ENCODE measurements around the gene ARHGAP33. TPM values are rescaled to one million over a fixed set of nuclear protein-coding genes. Genes with fewer than 3 reads are reported as not detected.
"Not testable (repeated sequence)": the region's sequence is repeated elsewhere in the genome, so short reads cannot be mapped to it uniquely, and the experiment has no call there.

The ARHGAP33 gene
- total and polyA plus RNA-seq, 2 donors (not counting 1 experiment from before 2014, with no cell fraction given), result 0.58 to 2.3 TPM

DNA sequence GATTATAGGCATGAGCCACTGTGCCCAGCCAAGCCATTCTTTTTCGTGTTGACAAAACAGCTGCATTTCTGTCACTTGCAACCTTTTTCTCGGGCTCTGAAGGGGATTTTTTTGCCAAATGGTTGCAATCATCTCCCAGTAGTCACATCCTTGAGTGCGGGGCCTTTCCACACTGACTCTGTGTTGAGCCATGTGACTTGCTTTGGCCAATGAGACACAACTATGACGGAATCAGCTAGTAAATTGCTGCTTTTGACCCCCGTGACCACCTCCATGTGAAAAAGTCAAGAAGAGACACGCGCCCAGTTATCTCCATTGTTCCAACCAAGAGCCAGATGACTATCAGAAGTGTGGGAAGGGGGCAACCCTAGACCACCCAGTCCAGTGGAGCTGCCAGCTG, 58.6 kb downstream of the ARHGAP33 start:
- H3K27me3 ChIP-seq (ENCODE audit: control insufficient read depth, insufficient read depth, low read length), result no peaks in the 10 kb centered on the region
- no peak overlapping the region for H3K4me2 ChIP-seq (ENCODE audit: extremely low read depth, insufficient read depth, low read length)
- no peaks in the 10 kb centered on the region for H3K36me3 ChIP-seq (ENCODE audit: control insufficient read depth, insufficient read depth, low read length)
- no peaks in the 10 kb centered on the region for H4K20me1 ChIP-seq (ENCODE audit: control insufficient read depth, extremely low read depth, insufficient read depth, low read length)
- H3K79me2 ChIP-seq (ENCODE audit: control insufficient read depth, insufficient read depth, low read length), result no peaks in the 10 kb centered on the region
- DNase-seq (ENCODE audit: low read depth in 2 of 2), result no peak
- H3K9ac ChIP-seq (ENCODE audit: insufficient read depth, low read length), result no peak overlapping the region
- H3K9me3 ChIP-seq (ENCODE audit: control insufficient read depth, insufficient read depth, low read depth, low read length), result no peaks in the 10 kb centered on the region
- H3K27ac ChIP-seq (ENCODE audit: insufficient read depth, low read length), result no peak overlapping the region
- TF ChIP-seq, protein P1, sequence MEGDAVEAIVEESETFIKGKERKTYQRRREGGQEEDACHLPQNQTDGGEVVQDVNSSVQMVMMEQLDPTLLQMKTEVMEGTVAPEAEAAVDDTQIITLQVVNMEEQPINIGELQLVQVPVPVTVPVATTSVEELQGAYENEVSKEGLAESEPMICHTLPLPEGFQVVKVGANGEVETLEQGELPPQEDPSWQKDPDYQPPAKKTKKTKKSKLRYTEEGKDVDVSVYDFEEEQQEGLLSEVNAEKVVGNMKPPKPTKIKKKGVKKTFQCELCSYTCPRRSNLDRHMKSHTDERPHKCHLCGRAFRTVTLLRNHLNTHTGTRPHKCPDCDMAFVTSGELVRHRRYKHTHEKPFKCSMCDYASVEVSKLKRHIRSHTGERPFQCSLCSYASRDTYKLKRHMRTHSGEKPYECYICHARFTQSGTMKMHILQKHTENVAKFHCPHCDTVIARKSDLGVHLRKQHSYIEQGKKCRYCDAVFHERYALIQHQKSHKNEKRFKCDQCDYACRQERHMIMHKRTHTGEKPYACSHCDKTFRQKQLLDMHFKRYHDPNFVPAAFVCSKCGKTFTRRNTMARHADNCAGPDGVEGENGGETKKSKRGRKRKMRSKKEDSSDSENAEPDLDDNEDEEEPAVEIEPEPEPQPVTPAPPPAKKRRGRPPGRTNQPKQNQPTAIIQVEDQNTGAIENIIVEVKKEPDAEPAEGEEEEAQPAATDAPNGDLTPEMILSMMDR (conservative IDR thresholded peaks at IDR 0.05 in 1 of 2, IDR thresholded peaks at IDR 0.05 in 1 of 2; ENCODE audit: low read depth in 1 of 2, low read length in 2 of 2), result no peak
- no peak for TF ChIP-seq EZH2 (IDR thresholded peaks at IDR 0.05; ENCODE audit: low read length, missing control alignments)
- no peak overlapping the region for H3K4me3 ChIP-seq (replicated peaks in 1 of 4; ENCODE audit: control extremely low read depth in 1 of 4, insufficient read depth in 1 of 4, low read depth in 3 of 4, low read length in 4 of 4)
- no peaks in the 10 kb centered on the region for H3K4me1 ChIP-seq (ENCODE audit: control insufficient read depth, extremely low read depth, insufficient read depth, low read length)
- H2AFZ ChIP-seq (ENCODE audit: low read length), result no peak overlapping the region

DNA sequence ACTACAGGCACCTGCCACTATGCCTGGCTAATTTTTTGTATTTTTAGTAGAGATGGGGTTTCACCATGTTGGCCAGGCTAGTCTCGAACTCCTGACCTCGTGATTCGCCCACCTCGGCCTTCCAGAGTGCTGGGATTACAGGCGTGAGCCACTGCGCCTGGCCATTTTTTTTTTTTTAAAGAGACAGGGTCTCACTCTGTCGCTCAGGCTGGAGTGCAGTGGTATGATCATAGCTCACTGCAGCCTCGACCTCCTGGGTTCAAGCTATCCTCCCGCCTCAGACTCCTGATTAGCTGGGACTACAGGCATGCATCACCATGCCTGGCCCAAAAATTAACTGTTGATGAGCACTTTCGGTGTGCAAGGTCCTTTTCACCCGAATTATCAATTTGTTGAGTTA, 60.7 kb downstream of the ARHGAP33 start:
- not testable (repeated sequence) for H2AFZ ChIP-seq (ENCODE audit: low read length); H3K36me3 ChIP-seq (ENCODE audit: control insufficient read depth, insufficient read depth, low read length); H3K9me3 ChIP-seq (ENCODE audit: control insufficient read depth, insufficient read depth, low read depth, low read length); H3K79me2 ChIP-seq (ENCODE audit: control insufficient read depth, insufficient read depth, low read length); H3K27me3 ChIP-seq (ENCODE audit: control insufficient read depth, insufficient read depth, low read length); DNase-seq (ENCODE audit: low read depth in 2 of 2); H3K9ac ChIP-seq (ENCODE audit: insufficient read depth, low read length); H3K4me3 ChIP-seq (replicated peaks in 1 of 4; ENCODE audit: control extremely low read depth in 1 of 4, insufficient read depth in 1 of 4, low read depth in 3 of 4, low read length in 4 of 4); H3K4me2 ChIP-seq (ENCODE audit: extremely low read depth, insufficient read depth, low read length); H3K27ac ChIP-seq (ENCODE audit: insufficient read depth, low read length); H3K4me1 ChIP-seq (ENCODE audit: control insufficient read depth, extremely low read depth, insufficient read depth, low read length); H4K20me1 ChIP-seq (ENCODE audit: control insufficient read depth, extremely low read depth, insufficient read depth, low read length)

Other genes starting within 250 kb of the ARHGAP33 start
- 4.1 and 9.0 TPM in 2 replicates for gene SBSN, start 247.3 kb upstream of the ARHGAP33 start, total RNA-seq
- 1.6 TPM in 2 replicates for gene SBSN, start 247.3 kb upstream of the ARHGAP33 start, polyA plus RNA-seq
- not detected in 2 replicates for gene GAPDHS, start 242.1 kb upstream of the ARHGAP33 start, total RNA-seq
- gene GAPDHS, start 242.1 kb upstream of the ARHGAP33 start, polyA plus RNA-seq, result not detected in 2 replicates
- 79.6 and 95.3 TPM in 2 replicates for gene TMEM147, start 229.9 kb upstream of the ARHGAP33 start, total RNA-seq
- gene TMEM147, start 229.9 kb upstream of the ARHGAP33 start, polyA plus RNA-seq, result 72.4 and 76.2 TPM in 2 replicates
- gene ATP4A, start 211.9 kb upstream of the ARHGAP33 start, total RNA-seq, result not detected in 2 replicates
- gene ATP4A, start 211.9 kb upstream of the ARHGAP33 start, polyA plus RNA-seq, result not detected in 2 replicates
- not detected in 2 replicates for gene PMIS2, start 189.4 kb upstream of the ARHGAP33 start, total RNA-seq
- not detected in 2 replicates for gene PMIS2, start 189.4 kb upstream of the ARHGAP33 start, polyA plus RNA-seq
- 3.9 and 4.0 TPM in 2 replicates for gene HAUS5, start 162.8 kb upstream of the ARHGAP33 start, total RNA-seq
- gene HAUS5, start 162.8 kb upstream of the ARHGAP33 start, polyA plus RNA-seq, result 2.5 and 4.7 TPM in 2 replicates
- 29.9 and 32.1 TPM in 2 replicates for gene RBM42, start 146.5 kb upstream of the ARHGAP33 start, total RNA-seq
- 32.9 and 43.0 TPM in 2 replicates for gene RBM42, start 146.5 kb upstream of the ARHGAP33 start, polyA plus RNA-seq
- gene ETV2, start 133.8 kb upstream of the ARHGAP33 start, total RNA-seq, result 0.50 and 0.51 TPM in 2 replicates
- gene ETV2, start 133.8 kb upstream of the ARHGAP33 start, polyA plus RNA-seq, result 0.12 and 0.18 TPM in 2 replicates
- gene COX6B1, start 127.2 kb upstream of the ARHGAP33 start, total RNA-seq, result 194 and 279 TPM in 2 replicates
- 382 and 499 TPM in 2 replicates for gene COX6B1, start 127.2 kb upstream of the ARHGAP33 start, polyA plus RNA-seq
- gene UPK1A, start 109.0 kb upstream of the ARHGAP33 start, total RNA-seq, result not detected in 2 replicates
- 0.06 and 0.27 TPM in 2 replicates for gene UPK1A, start 109.0 kb upstream of the ARHGAP33 start, polyA plus RNA-seq
- not detected in 2 replicates for gene ZBTB32, start 71.0 kb upstream of the ARHGAP33 start, total RNA-seq
- not detected in 2 replicates for gene ZBTB32, start 71.0 kb upstream of the ARHGAP33 start, polyA plus RNA-seq
- gene KMT2B, start 57.6 kb upstream of the ARHGAP33 start, total RNA-seq, result 3.9 and 5.4 TPM in 2 replicates
- 7.4 and 12.5 TPM in 2 replicates for gene KMT2B, start 57.6 kb upstream of the ARHGAP33 start, polyA plus RNA-seq
- gene IGFLR1, start 33.1 kb upstream of the ARHGAP33 start, total RNA-seq, result 0.17 and 0.51 TPM in 2 replicates
- 0.75 and 2.1 TPM in 2 replicates for gene IGFLR1, start 33.1 kb upstream of the ARHGAP33 start, polyA plus RNA-seq
- 5.9 and 9.1 TPM in 2 replicates for gene U2AF1L4, start 30.1 kb upstream of the ARHGAP33 start, total RNA-seq
- 11.9 and 13.8 TPM in 2 replicates for gene U2AF1L4, start 30.1 kb upstream of the ARHGAP33 start, polyA plus RNA-seq
- 15.7 and 16.0 TPM in 2 replicates for gene PSENEN, start 29.9 kb upstream of the ARHGAP33 start, total RNA-seq
- 31.4 and 35.5 TPM in 2 replicates for gene PSENEN, start 29.9 kb upstream of the ARHGAP33 start, polyA plus RNA-seq
- gene LIN37, start 27.0 kb upstream of the ARHGAP33 start, total RNA-seq, result 6.4 and 10.0 TPM in 2 replicates
- 8.5 and 10.3 TPM in 2 replicates for gene LIN37, start 27.0 kb upstream of the ARHGAP33 start, polyA plus RNA-seq
- gene HSPB6, start 18.5 kb upstream of the ARHGAP33 start, total RNA-seq, result 47.8 and 54.3 TPM in 2 replicates
- 53.1 and 71.0 TPM in 2 replicates for gene HSPB6, start 18.5 kb upstream of the ARHGAP33 start, polyA plus RNA-seq
- gene PROSER3, start 17.4 kb upstream of the ARHGAP33 start, total RNA-seq, result 2.6 and 3.8 TPM in 2 replicates
- 8.1 and 12.9 TPM in 2 replicates for gene PROSER3, start 17.4 kb upstream of the ARHGAP33 start, polyA plus RNA-seq
- gene PRODH2, start 37.3 kb downstream of the ARHGAP33 start, total RNA-seq, result not detected in 2 replicates
- gene PRODH2, start 37.3 kb downstream of the ARHGAP33 start, polyA plus RNA-seq, result not detected in 2 replicates
- not detected in 2 replicates for gene NPHS1, start 76.9 kb downstream of the ARHGAP33 start, total RNA-seq
- gene NPHS1, start 76.9 kb downstream of the ARHGAP33 start, polyA plus RNA-seq, result not detected in 2 replicates
- under 0.01 TPM in 1 of 2 replicates, not detected in the other for gene KIRREL2, start 81.3 kb downstream of the ARHGAP33 start, total RNA-seq
- not detected in 2 replicates for gene KIRREL2, start 81.3 kb downstream of the ARHGAP33 start, polyA plus RNA-seq
- gene APLP1, start 93.0 kb downstream of the ARHGAP33 start, total RNA-seq, result 0.99 and 2.6 TPM in 2 replicates
- gene APLP1, start 93.0 kb downstream of the ARHGAP33 start, polyA plus RNA-seq, result 3.7 and 4.1 TPM in 2 replicates
- 2.3 and 2.6 TPM in 2 replicates for gene NFKBID, start 125.0 kb downstream of the ARHGAP33 start, total RNA-seq
- gene NFKBID, start 125.0 kb downstream of the ARHGAP33 start, polyA plus RNA-seq, result 1.2 and 2.4 TPM in 2 replicates
- gene HCST, start 127.0 kb downstream of the ARHGAP33 start, total RNA-seq, result 1.0 and 2.0 TPM in 2 replicates
- 0.14 and 0.16 TPM in 2 replicates for gene HCST, start 127.0 kb downstream of the ARHGAP33 start, polyA plus RNA-seq
- gene TYROBP, start 132.7 kb downstream of the ARHGAP33 start, total RNA-seq, result 0.26 TPM in 1 of 2 replicates, not detected in the other
- gene TYROBP, start 132.7 kb downstream of the ARHGAP33 start, polyA plus RNA-seq, result not detected in 2 replicates
- 2.6 and 3.1 TPM in 2 replicates for gene LRFN3, start 160.8 kb downstream of the ARHGAP33 start, total RNA-seq
- gene LRFN3, start 160.8 kb downstream of the ARHGAP33 start, polyA plus RNA-seq, result 2.2 and 2.6 TPM in 2 replicates
- 7.8 and 11.8 TPM in 2 replicates for gene SDHAF1, start 219.6 kb downstream of the ARHGAP33 start, total RNA-seq
- 5.6 and 6.4 TPM in 2 replicates for gene SDHAF1, start 219.6 kb downstream of the ARHGAP33 start, polyA plus RNA-seq
- under 0.01 and 0.17 TPM in 2 replicates for gene SYNE4, start 233.2 kb downstream of the ARHGAP33 start, total RNA-seq
- gene SYNE4, start 233.2 kb downstream of the ARHGAP33 start, polyA plus RNA-seq, result 0.07 and 0.12 TPM in 2 replicates
- gene ALKBH6, start 238.6 kb downstream of the ARHGAP33 start, total RNA-seq, result 12.8 and 20.1 TPM in 2 replicates
- 19.5 and 21.0 TPM in 2 replicates for gene ALKBH6, start 238.6 kb downstream of the ARHGAP33 start, polyA plus RNA-seq